Activated T-helper 17 cell treated with anti-CD3 and anti-CD28 coated beads, Interleukin-2, amount 50 U/mL, for 72 hours (primary cell): ENCODE results near the gene KBTBD3. TPM values are rescaled to one million over a fixed set of nuclear protein-coding genes. Genes with fewer than 3 reads are reported as not detected.

Source experiments
- ATAC-seq: fragments of 150-1000 bp; cut with Tn5 transposase; replicated peaks from 2 replicates; pipeline ENCODE4 v1.10.0; 2021; ENCODE audit warnings: mild to moderate bottlenecking, moderate library complexity
- H3K27ac Mint-ChIP-seq: one replicate; pipeline ENCODE4 v1.8.0; 2022; ENCODE audit warnings: mixed read lengths
- H3K27me3 Mint-ChIP-seq: one replicate; pipeline ENCODE4 v1.8.0; 2022; ENCODE audit warnings: mixed read lengths
- H3K36me3 Mint-ChIP-seq: one replicate; pipeline ENCODE4 v1.8.0; 2022; ENCODE audit warnings: low read depth, mild to moderate bottlenecking, mixed read lengths
- H3K4me1 Mint-ChIP-seq: one replicate; pipeline ENCODE4 v1.8.0; 2022; ENCODE audit warnings: mixed read lengths
- H3K4me3 Mint-ChIP-seq: one replicate; pipeline ENCODE4 v1.8.0; 2022; ENCODE audit warnings: mild to moderate bottlenecking, mixed read lengths
- H3K9me3 Mint-ChIP-seq: one replicate; pipeline ENCODE4 v1.8.0; 2022; ENCODE audit warnings: mixed read lengths
- total RNA-seq, 2 donors: library from RNA; stranded (reverse); gene quantifications; one replicate each; pipeline ENCODE4 v1.2.3, GENCODE V29; 2022

The KBTBD3 gene
- total RNA-seq, 2 donors from 2014 or later: 6.0 to 14.3 TPM

GRCh38 chr11:106001304-106002012 lies 75.7 kb downstream of the KBTBD3 start:
- Mint-ChIP-seq H3K27me3 (no peaks in the 10 kb centered on the region), H3K27ac (no peak overlapping the region), H3K4me3 (no peak overlapping the region), H3K36me3 (peaks cover 77% of the 10 kb centered on the region), H3K9me3 (peaks cover 6% of the 10 kb centered on the region), H3K4me1 (peaks cover 5% of the 10 kb centered on the region)
- no peak for ATAC-seq

Other genes starting within 250 kb of the KBTBD3 start
- 10 to 100 TPM; 13.4 to 16.6 TPM for gene MSANTD4, start 55.1 kb downstream of the KBTBD3 start, total RNA-seq
- gene AASDHPPT, start 315 bp upstream of the KBTBD3 start, total RNA-seq: 10 to 100 TPM; 24.0 to 37.0 TPM